GM23338 (cell line): ENCODE results near the gene PAPPA2. TPM values are rescaled to one million over a fixed set of nuclear protein-coding genes. Genes with fewer than 3 reads are reported as not detected.

Experiments
- ATAC-seq: fragments of 200-7000 bp; cut with Tn5 transposase; 3 replicates; pipeline ENCODE4 v1.9.1; 2020
- DNase-seq: peaks from one replicate; pipeline ENCODE4 v3.0.0-alpha.2; 2015; ENCODE audit warnings: low spot score
- H2AFZ ChIP-seq: fragments of 200-600 bp; sonication (generic); 2 replicates; pipeline ENCODE4 v1.8.0; 2016; ENCODE audit warnings: antibody characterized with exemption, mild to moderate bottlenecking, moderate library complexity
- H3F3A ChIP-seq: fragments of 200-600 bp; sonication (generic); replicated peaks from 2 replicates; pipeline ENCODE4 v1.8.0; 2017; ENCODE audit warnings: antibody characterized with exemption, mixed run types, low read depth
- H3K27ac ChIP-seq: fragments of 200-600 bp; sonication (generic); 2 replicates; pipeline ENCODE4 v1.6.1; 2016; ENCODE audit warnings: low read depth
- H3K27me3 ChIP-seq: fragments of 200-600 bp; sonication (generic); 2 replicates; pipeline ENCODE4 v1.8.0; 2016; ENCODE audit warnings: mild to moderate bottlenecking, mixed run types, moderate library complexity; ENCODE audit not compliant: insufficient read depth
- H3K36me3 ChIP-seq: fragments of 200-600 bp; sonication (generic); 2 replicates; pipeline ENCODE4 v1.8.0; 2016; ENCODE audit warnings: mild to moderate bottlenecking; ENCODE audit not compliant: insufficient read depth
- H3K4me1 ChIP-seq: fragments of 200-600 bp; sonication (generic); 2 replicates; pipeline ENCODE4 v1.8.0; 2016; ENCODE audit warnings: mild to moderate bottlenecking, moderate library complexity; ENCODE audit not compliant: insufficient read depth
- H3K4me2 ChIP-seq: fragments of 200-600 bp; sonication (generic); 2 replicates; pipeline ENCODE4 v1.7.1; 2017; ENCODE audit warnings: mixed run types
- H3K4me3 ChIP-seq: fragments of 200-600 bp; sonication (generic); 2 replicates; pipeline ENCODE4 v1.6.1; 2016; ENCODE audit warnings: mixed run types
- H3K79me2 ChIP-seq: fragments of 200-600 bp; sonication (generic); replicated peaks from 2 replicates; pipeline ENCODE4 v1.8.0; 2017; ENCODE audit warnings: mild to moderate bottlenecking; ENCODE audit not compliant: insufficient read depth
- H3K9me2 ChIP-seq: fragments of 200-600 bp; sonication (generic); 2 replicates; pipeline ENCODE4 v1.8.0; 2017; ENCODE audit not compliant: insufficient read depth
- H4K20me1 ChIP-seq: fragments of 200-600 bp; sonication (generic); replicated peaks from 2 replicates; pipeline ENCODE4 v1.8.0; 2017; ENCODE audit warnings: mild to moderate bottlenecking; ENCODE audit not compliant: insufficient read depth
- H3K27ac Mint-ChIP-seq: 2 replicates; pipeline ENCODE4 v1.8.0; 2020; ENCODE audit warnings: inconsistent platforms, mild to moderate bottlenecking, moderate library complexity, mixed read lengths
- H3K27me3 Mint-ChIP-seq: 3 replicates; pipeline ENCODE4 v1.8.0; 2022; ENCODE audit warnings: low read depth, mild to moderate bottlenecking, moderate library complexity, mixed read lengths, inconsistent platforms; ENCODE audit not compliant: insufficient read depth, poor library complexity
- H3K36me3 Mint-ChIP-seq: 3 replicates; pipeline ENCODE4 v1.8.0; 2021; ENCODE audit warnings: low read depth, mild to moderate bottlenecking, inconsistent platforms, moderate library complexity, mixed read lengths
- H3K4me1 Mint-ChIP-seq: 3 replicates; pipeline ENCODE4 v1.8.0; 2020; ENCODE audit warnings: mild to moderate bottlenecking, inconsistent platforms, mixed read lengths
- H3K4me3 Mint-ChIP-seq: 3 replicates; pipeline ENCODE4 v1.8.0; 2021; ENCODE audit warnings: moderate library complexity, mild to moderate bottlenecking, inconsistent platforms, mixed read lengths
- H3K9me3 Mint-ChIP-seq: 3 replicates; pipeline ENCODE4 v1.8.0; 2020; ENCODE audit warnings: moderate library complexity, mild to moderate bottlenecking, inconsistent platforms, mixed read lengths
- ETS1 ChIP-seq: IDR thresholded peaks from 2 replicates; pipeline ENCODE4 v1.6.1; 2016; ENCODE audit warnings: antibody characterized with exemption
- EZH2phosphoT487 ChIP-seq: fragments of 200-600 bp; sonication (generic); IDR thresholded peaks from one replicate; pipeline ENCODE4 v1.8.1; 2018; ENCODE audit warnings: antibody characterized with exemption; ENCODE audit not compliant: unreplicated experiment
- JUNB ChIP-seq: IDR thresholded peaks from one replicate; pipeline ENCODE4 v1.6.1; 2016; ENCODE audit warnings: antibody characterized with exemption; ENCODE audit not compliant: unreplicated experiment
- STAT1 ChIP-seq: IDR thresholded peaks from one replicate; pipeline ENCODE4 v1.6.1; 2016; ENCODE audit warnings: antibody characterized with exemption; ENCODE audit not compliant: unreplicated experiment
- ZNF462 ChIP-seq: fragments of 250-450 bp; sonication (Bioruptor Pico); IDR thresholded peaks from 2 replicates; pipeline ENCODE4 v1.5.0; 2020; ENCODE audit warnings: mild to moderate bottlenecking, moderate library complexity
- polyA plus RNA-seq: library from polyadenylated mRNA; unstranded; fragments of >200 nt; fragmentation: Nextera tagmentation; extraction: Ambion mirVana; gene quantifications from 2 replicates; pipeline ENCODE4 v1.2.1, GENCODE V29; 2016
- total RNA-seq: library from RNA; depleted of rRNA; stranded (reverse); fragments of >200 nt; shearing (Covaris generic); gene quantifications from 2 replicates; pipeline ENCODE4 v1.2.3, GENCODE V29; 2014

PAPPA2 gene
- total and polyA plus RNA-seq, 2 experiments from 2014 or later = 1.4 to 1.7 TPM

- Mint-ChIP-seq H3K9me3 (no peaks in the 10 kb centered on the region; the same call in 2 of the 3 replicates), H3K27me3 (peaks cover 1% of the 10 kb centered on the region), H3K36me3 (no peaks in the 10 kb centered on the region), H3K4me1 (peaks cover 4% of the 10 kb centered on the region; the same call in 2 of the 3 replicates), H3K4me3 (no peak overlapping the region), H3K27ac (no peak overlapping the region)
- Histone ChIP-seq H3K4me2 (no peak overlapping the region), H4K20me1 (no peaks in the 10 kb centered on the region), H3K4me1 (no peaks in the 10 kb centered on the region), H3K27me3 (no peaks in the 10 kb centered on the region), H2AFZ (no peak overlapping the region), H3K79me2 (no peaks in the 10 kb centered on the region), H3K9me2 (peaks cover 24% of the 10 kb centered on the region), H3K36me3 (no peaks in the 10 kb centered on the region), H3F3A (no peaks in the 10 kb centered on the region), H3K27ac (no peak overlapping the region), H3K4me3 (no peak overlapping the region)
- ATAC-seq (no peak), DNase-seq (no peak)
- no peak for TF ChIP-seq STAT1
- no peak for TF ChIP-seq ETS1
These were observed 52.3 kb downstream of the PAPPA2 start for GRCh38 chr1:176515310-176515709.

GRCh38 chr1:176517484-176517883 is 54.5 kb downstream of the PAPPA2 start:
- ATAC-seq = no peak
- no peak overlapping the region for H3K27ac Mint-ChIP-seq
- H3K27ac ChIP-seq = no peak overlapping the region

More at GRCh38 chr1:176517484-176517883, 54.5 kb downstream of the PAPPA2 start:
- Histone ChIP-seq H2AFZ (no peak overlapping the region), H3K36me3 (no peaks in the 10 kb centered on the region), H3K27me3 (no peaks in the 10 kb centered on the region), H3K9me2 (peaks cover 24% of the 10 kb centered on the region), H3K4me2 (no peak overlapping the region), H3K79me2 (no peaks in the 10 kb centered on the region), H3F3A (no peaks in the 10 kb centered on the region), H4K20me1 (no peaks in the 10 kb centered on the region), H3K4me3 (no peak overlapping the region), H3K4me1 (no peaks in the 10 kb centered on the region)
- Mint-ChIP-seq H3K4me3 (no peak overlapping the region), H3K9me3 (no peaks in the 10 kb centered on the region; the same call in 2 of the 3 replicates), H3K27me3 (peaks cover 1% of the 10 kb centered on the region), H3K4me1 (peaks cover 4% of the 10 kb centered on the region; the same call in 2 of the 3 replicates), H3K36me3 (no peaks in the 10 kb centered on the region)
- TF ChIP-seq EZH2phosphoT487 = no peak
- TF ChIP-seq ZNF462 (CRISPR knock-in tag) = no peak
- TF ChIP-seq ETS1 = no peak
- TF ChIP-seq JUNB = no peak
- no peak for DNase-seq
